ENCODE results near the gene MINDY4B.

GRCh38 chr3:150828261-150828660, 77.0 kb downstream of the MINDY4B start:
- TF ChIP-seq CTCF (IDR thresholded peaks at IDR 0.05) (no peak), POLR2A (IDR thresholded peaks at IDR 0.05) (no peak), EP300 (IDR thresholded peaks at IDR 0.05) (no peak)

All from tibial nerve (tissue), 4 donors.